Progenitor cell of endocrine pancreas (in vitro differentiated cells): ENCODE results near the gene PPP2R3B. TPM values are rescaled to one million over a fixed set of nuclear protein-coding genes. Genes with fewer than 3 reads are reported as not detected.

ENCODE experiments used
- DNase-seq: peaks from one replicate; pipeline ENCODE4 v3.0.0; 2021; ENCODE audit warnings: low spot score; ENCODE audit not compliant: unreplicated experiment
- H3K27ac Mint-ChIP-seq: 2 replicates; pipeline ENCODE4 v1.8.0; 2021; ENCODE audit warnings: mild to moderate bottlenecking, moderate library complexity, mixed read lengths
- H3K27me3 Mint-ChIP-seq: 2 replicates; pipeline ENCODE4 v1.8.0; 2021; ENCODE audit warnings: mixed read lengths
- H3K36me3 Mint-ChIP-seq: 2 replicates; pipeline ENCODE4 v1.8.0; 2022; ENCODE audit warnings: mixed read lengths; ENCODE audit not compliant: insufficient read depth
- H3K4me1 Mint-ChIP-seq: 2 replicates; pipeline ENCODE4 v1.8.0; 2021; ENCODE audit warnings: low read depth, mixed read lengths
- H3K4me3 Mint-ChIP-seq: 2 replicates; pipeline ENCODE4 v1.8.0; 2021; ENCODE audit warnings: low read depth, mild to moderate bottlenecking, moderate library complexity, mixed read lengths
- H3K9me3 Mint-ChIP-seq: 2 replicates; pipeline ENCODE4 v1.8.0; 2021; ENCODE audit warnings: low read depth, mixed read lengths
- total RNA-seq: library from RNA; stranded (reverse); gene quantifications from 2 replicates; pipeline ENCODE4 v1.2.1, GENCODE V29; 2021
- TF ChIP-seq, protein P1 (sequence below): fragments of 200-600 bp; sonication (generic); IDR thresholded peaks from one replicate; pipeline ENCODE4 v1.5.0; 2021; ENCODE audit warnings: antibody characterized with exemption, mild to moderate bottlenecking; ENCODE audit not compliant: unreplicated experiment

Gene PPP2R3B
- total RNA-seq, 1 donor from 2014 or later = 72.6 TPM

DNA sequence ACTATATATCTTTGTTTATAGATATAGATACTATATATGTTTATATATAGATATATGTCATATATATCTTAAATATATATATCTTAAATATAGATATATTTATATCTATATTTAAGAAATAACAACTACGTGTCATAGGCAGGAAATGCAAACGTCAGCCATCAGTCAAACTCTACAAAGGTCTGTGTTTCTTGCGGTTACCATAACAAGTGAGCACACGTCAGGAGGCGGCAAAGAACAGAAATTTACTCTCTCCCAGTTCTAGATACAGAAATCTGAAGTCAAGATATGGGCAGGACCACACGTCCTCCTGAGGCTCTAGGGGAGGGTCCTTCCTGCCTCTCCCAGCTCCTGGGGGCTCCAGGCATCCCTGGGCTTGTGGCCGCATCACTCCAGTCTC lies 99.0 kb downstream of the PPP2R3B start:
- Mint-ChIP-seq H3K4me1 (no peaks in the 10 kb centered on the region), H3K36me3 (peaks cover 22% of the 10 kb centered on the region), H3K27me3 (no peaks in the 10 kb centered on the region), H3K9me3 (no peaks in the 10 kb centered on the region), H3K4me3 (no peak overlapping the region), H3K27ac (no peak overlapping the region)
- TF ChIP-seq, protein P1, sequence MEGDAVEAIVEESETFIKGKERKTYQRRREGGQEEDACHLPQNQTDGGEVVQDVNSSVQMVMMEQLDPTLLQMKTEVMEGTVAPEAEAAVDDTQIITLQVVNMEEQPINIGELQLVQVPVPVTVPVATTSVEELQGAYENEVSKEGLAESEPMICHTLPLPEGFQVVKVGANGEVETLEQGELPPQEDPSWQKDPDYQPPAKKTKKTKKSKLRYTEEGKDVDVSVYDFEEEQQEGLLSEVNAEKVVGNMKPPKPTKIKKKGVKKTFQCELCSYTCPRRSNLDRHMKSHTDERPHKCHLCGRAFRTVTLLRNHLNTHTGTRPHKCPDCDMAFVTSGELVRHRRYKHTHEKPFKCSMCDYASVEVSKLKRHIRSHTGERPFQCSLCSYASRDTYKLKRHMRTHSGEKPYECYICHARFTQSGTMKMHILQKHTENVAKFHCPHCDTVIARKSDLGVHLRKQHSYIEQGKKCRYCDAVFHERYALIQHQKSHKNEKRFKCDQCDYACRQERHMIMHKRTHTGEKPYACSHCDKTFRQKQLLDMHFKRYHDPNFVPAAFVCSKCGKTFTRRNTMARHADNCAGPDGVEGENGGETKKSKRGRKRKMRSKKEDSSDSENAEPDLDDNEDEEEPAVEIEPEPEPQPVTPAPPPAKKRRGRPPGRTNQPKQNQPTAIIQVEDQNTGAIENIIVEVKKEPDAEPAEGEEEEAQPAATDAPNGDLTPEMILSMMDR = no peak
- no peak for DNase-seq

DNA sequence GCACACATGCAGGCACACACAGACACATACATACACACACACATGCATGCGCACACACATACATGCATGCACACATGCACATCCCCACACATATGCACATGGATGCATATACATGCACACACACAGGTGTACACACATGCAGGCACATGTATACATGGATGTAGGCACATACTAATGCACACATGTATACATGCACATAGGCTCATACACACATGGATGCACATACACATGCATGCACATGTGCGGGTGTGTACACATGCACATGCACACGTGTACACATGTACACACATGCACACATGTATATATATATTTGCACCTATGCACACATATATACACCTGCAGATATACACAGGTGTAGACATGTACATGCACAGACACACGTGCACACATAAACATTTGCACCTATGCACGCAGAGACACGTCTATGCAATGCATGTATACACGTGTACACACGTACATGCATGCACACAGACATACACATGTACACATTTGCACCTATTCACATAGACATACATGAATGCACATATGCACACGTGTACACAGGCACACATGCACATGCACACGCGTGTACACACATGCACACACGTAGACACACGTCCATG lies 101.5 kb downstream of the PPP2R3B start:
- DNase-seq = no peak
- Mint-ChIP-seq H3K27me3 (no peaks in the 10 kb centered on the region), H3K4me3 (no peak overlapping the region), H3K4me1 (peaks cover 3% of the 10 kb centered on the region), H3K36me3 (peaks cover 10% of the 10 kb centered on the region), H3K27ac (no peak overlapping the region), H3K9me3 (no peaks in the 10 kb centered on the region)
- TF ChIP-seq, protein P1 = no peak

Other genes with a start within 250 kb of the PPP2R3B start
- gene PLCXD1, start 105.5 kb downstream of the PPP2R3B start, total RNA-seq = 52.3 and 55.6 TPM in 2 replicates
- gene GTPBP6, start 68.1 kb downstream of the PPP2R3B start, total RNA-seq = 71.1 and 72.7 TPM in 2 replicates
- not detected in 2 replicates for gene SHOX, start 243.9 kb upstream of the PPP2R3B start, total RNA-seq